HG02852 (cell line): ENCODE results near the gene B4GALT5.

Experiments used
- ATAC-seq: cut with Tn5 transposase; IDR thresholded peaks from one replicate; pipeline ENCODE4 v1.9.1; 2021; ENCODE audit warnings: mild to moderate bottlenecking, moderate library complexity; ENCODE audit not compliant: unreplicated experiment

Gene B4GALT5

DNA sequence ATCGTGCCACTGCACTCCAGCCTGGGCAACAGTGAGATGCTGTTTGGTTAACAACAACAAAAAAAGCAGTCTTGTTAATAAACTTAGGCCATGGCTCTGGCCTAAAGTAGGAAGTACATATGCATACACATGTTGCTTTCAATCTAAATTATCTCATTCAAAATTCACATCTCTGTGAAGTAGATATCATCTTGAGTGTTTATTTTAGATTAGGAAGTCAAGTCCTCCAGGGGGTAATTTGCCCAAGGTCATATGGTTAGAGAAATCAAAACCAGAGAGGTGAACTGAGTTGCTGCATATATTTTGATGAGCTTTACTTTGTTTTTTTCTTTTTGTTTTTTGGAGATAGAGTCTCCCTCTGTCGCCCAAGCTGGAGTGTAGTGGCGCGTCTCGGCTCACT is 52.8 kb downstream of the B4GALT5 start:
- no peak for ATAC-seq

DNA sequence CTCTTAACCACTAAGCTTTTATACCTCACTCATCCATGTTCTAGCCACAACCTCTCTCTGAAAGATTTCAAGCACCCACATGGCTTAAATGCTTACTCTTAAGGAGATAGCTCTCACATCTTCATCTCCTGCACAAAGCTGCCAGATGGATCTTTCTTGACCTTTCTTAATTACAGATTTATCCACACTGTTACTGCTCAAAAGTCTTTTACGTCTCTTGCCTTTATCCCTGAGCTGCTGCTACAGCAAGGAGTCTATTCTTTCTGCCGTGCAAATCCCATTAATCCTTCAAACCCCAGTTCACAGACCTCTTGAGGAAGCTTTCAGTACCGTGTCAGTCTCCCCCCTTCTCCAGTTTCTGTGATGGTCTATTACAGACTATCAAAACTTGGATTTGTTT is 54.6 kb downstream of the B4GALT5 start:
- no peak for ATAC-seq

DNA sequence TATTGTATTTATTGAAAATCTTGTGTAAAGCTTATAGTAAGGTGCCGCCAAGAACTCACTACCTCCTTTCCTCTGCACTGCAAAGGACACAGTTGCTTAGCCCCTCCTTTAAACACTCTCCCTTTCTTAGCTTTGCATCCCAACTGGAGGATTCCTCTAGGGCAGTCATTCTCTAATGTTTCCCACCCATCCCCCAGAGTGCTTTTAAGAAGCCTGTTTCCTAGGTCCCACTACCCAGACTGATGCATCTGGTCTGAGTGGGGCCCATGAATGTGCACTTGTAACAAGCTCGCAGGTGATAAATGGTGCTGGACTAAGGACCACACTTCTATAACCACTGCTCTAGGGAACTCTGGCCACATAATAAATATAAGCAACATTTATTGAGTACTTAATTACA is 55.2 kb downstream of the B4GALT5 start:
- no peak for ATAC-seq

DNA sequence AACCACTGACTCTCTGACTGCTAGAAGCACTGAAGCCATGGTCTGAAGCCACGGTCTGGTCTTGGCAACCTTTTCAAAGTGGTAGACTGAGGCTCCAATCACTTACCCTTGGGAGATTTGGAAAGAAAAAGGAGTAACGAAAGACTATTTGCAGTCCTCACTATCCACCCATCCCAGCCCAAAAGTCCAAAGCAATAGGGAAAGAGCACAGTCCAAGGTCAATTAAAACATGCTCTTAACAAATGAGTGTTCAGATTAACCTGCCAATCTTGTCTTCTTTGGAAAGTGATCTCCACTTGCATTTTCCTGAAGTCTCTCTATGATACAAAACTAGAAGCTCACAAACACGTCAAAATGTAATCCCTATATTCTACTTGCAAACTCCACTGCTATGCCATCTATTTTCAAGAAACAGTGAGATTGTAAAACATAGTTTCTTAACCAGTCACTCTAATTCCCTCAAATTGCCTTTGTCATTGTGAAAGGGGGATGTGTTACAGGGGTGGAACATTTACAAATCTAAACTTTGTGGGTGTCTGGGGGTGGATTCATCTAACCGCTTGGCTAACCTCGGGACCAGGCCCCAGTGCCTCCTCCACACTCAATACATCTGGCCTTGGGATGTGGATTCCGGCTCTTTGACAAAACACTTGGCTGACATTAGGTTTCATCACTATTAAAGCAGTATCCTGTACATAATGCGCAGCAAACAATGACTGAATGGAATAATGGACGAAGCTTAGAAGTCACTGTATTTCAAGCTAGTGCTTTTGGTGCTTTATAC is 56.4 kb downstream of the B4GALT5 start:
- ATAC-seq: no peak

DNA sequence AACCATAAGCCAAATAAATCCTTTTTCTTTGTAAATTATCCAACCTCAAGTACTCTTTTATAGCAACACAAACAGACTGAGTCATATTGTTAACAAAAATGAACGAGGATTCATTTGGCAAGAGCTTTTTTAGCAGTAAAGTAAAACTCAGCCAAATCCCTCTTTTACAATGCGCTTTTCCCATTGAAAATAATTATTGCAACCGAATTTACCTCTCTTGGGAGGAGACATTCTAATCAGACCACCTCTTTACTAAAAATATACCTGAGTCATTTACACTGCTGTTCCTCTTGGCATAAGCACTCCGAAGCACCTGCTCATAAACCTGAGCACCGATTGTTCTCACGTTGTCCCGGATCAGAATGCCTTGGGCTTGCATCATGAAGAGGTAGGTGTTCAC is 57.4 kb downstream of the B4GALT5 start:
- no peak for ATAC-seq

DNA sequence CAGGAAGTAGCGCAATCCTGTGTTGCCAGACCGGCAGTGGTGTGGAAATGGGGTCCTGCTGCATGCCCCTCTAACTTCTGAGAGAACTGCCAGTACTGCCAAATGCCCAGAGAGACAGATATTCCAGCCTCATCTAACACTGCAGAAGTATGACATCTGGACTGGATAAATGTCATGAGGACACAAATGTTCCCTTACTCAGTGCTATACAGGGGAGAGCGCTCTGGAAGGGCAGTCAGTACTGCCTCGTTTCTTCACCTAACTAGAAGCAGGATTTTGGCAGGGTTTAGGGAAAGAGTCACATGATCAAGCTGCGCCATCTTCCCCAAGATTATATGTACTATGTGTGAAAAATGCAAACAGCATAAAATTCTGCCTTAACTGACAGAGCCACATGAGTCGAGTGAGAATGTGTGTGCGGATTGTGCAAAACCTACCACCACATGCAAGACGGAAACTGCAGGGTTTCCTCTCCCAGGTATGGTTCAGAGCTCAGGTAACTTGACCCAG is 59.7 kb downstream of the B4GALT5 start:
- no peak for ATAC-seq

DNA sequence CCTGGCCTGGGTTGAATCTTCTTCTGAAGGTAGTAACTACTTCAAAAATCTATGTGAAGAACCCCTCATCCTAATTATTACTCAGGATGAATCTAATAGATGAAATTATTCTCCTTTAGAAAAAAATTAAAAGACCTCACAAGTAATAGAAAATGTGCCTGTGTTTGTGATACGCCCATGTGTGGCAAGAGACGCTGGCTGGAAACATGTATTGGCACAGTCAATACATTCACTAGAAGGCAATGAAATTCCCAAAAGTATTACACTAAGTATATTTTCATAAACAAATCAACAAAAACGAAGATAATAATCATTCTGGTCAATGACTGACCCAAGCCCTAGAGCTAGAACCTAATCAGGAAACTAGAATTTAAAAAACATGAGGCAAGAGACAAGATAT is 64.0 kb downstream of the B4GALT5 start:
- ATAC-seq: no peak

DNA sequence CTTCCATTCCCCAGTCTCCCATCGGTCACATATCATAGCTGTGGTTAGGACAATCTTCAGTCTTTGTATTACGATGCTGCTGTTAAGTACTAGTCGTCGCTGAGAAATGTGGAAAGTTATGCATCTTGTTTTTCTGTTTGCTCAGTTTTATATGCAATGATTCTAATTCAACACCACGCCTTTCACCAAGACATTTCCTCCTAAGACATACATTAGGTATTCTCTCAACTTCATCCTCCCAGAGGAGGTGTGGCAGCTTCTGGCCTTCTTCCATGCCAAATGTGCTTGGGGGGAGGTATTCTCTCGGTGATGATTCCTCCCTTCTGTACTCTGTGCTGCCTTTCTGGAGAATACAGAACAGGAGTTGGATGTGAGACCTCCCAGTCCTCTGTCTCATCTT is 66.1 kb downstream of the B4GALT5 start:
- ATAC-seq: no peak

DNA sequence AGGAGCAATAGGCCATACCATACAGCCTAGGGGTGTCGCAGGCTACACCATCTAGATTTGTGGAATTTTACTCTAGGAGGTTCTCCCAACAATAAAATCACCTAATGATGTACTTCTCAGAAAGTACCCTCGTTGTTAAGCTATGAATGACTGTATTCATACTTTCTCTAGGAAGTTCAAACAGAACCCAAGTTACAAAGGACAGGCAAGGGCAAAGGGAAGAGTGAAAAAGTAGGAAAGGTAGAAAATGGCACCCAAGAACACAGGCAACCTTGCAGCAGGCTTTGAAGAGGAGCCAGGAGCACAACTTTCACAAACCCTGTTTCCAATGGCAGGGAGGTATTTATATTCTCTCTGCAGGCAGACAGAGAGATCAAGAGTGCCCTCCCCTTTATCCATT is 67.2 kb downstream of the B4GALT5 start:
- no peak for ATAC-seq

DNA sequence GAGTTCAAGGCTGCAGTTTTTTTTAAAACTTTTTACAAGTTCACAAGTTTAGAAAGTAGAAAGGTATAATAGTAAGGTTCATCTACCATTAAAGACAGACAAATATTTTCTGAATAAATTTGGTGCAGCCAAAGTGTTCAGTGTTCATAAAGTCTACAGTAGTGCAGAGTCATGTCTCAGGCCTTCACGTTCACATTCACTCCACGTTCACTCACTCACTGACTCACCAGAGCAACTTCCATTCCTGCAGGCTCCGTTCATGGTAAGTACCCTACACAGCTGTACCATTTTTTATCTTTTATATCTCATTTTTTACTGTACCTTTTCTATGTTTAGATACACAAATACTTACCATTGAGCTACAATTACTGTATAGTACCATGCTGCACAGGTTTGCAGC is 67.6 kb downstream of the B4GALT5 start:
- ATAC-seq: no peak

DNA sequence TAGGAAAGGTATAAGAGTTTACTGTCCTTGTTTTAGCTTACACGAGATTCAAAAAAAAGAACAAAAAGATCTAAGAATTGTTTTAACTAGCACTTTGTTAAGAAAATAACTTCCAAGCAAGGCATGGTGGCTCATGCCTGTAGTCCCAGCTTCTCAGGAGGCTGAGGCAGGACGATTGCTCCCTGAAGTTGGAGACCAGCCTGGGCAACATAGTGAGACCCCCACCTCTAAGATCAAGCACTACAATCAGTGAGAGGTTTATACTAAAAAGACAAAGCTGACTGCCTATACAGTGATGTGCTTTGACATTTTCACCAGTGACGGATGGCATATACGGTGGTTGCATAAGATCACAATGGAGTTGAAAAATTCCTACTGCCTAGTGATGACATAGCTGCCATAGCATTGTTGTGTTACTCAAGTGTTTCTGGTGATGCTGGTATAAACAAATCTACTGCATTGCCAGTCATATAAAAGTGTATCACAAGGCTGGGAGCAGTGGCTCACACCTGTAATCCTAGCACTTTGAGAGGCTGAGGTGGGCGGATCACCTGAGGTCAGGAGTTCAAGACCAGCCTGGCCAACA is 68.6 kb downstream of the B4GALT5 start:
- ATAC-seq: no peak

DNA sequence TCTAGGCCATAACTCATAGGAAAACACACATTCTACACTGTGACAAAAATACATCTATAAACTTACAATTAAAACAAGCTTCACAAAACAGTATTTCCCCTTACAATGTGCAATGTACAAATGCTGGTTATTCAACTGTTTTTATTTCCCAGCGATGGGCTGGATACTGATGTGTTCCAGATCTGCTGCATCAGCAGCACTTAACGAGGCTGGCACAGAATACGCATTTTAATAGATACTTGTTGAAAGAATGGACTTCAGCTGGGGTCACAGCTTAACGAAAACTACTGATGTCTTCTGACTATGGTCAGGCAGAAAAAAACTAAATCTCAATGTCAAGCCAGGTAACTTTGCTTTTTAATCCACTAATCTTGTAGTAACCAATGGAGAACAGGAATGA is 70.9 kb downstream of the B4GALT5 start:
- ATAC-seq: no peak

DNA sequence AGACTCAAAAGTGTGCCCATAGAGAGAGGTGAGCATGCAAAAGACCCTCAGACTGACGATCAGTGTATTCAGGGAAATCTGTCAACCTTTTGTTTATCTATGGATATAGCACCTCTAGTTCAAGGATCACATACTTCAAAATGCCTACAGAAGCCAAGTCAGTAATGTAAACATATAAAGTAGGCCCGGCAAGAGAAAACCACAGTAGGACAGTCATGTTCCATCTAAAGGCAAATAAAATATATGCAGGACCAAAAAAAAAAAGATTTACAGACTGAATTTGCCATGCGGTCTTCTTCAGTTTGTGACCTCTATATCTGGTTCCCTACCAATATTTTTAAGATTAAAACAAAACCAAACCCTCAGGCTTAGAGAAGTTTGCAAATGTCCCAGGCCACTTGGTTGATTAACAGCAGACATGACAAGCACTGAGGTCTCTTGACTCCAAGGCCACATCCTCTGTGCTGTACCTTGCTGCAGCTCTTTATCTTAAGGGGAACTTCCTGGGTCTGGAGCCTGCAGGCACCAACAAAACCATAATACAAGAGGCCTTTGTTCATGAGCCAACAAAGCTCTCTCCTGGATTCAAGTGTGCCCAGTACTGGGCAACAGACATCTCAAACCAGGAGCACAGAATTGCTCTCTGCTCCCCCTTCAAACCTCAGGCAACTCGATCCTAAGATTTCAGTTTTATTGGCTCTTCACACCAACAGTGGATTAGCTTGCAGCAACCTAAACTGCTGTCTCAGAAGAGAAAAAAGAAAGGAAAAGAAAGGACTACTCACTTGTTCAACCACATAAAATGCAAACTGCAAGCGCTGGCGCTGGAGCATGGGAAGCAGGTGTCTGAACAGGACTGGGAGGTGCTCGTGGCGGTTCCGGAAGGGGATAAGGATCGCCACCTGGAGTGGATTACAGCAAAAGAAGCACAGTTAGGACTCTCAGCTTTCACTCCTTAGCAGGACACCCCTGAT is 71.7 kb downstream of the B4GALT5 start:
- no peak for ATAC-seq

DNA sequence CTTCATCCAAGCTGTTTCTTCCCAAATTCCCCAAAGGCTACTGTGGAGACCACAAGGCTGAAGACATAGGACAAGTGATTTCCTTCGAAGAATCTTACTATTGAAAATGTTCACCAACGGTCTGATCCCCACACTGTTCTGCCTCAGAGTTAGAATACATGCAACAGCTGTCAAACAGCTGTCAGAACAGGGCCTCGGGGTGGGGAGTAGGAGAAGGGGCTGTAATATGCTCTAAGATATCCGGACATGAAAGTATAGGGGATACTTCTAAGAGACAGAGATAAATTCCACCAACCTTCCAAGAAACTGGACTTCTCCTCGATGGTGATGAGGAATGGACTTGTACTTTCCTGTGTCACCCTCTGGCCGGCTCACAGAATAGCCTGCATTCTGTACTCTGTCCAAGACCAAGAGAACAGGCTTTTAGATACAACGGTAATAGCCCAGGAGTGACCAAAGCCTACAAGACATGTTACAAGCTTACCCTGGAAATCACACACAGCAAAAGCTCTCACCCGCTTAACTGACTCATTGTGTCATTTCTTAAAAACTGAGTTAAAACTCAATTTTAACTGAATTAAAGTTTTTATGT is 76.5 kb downstream of the B4GALT5 start:
- ATAC-seq: no peak

DNA sequence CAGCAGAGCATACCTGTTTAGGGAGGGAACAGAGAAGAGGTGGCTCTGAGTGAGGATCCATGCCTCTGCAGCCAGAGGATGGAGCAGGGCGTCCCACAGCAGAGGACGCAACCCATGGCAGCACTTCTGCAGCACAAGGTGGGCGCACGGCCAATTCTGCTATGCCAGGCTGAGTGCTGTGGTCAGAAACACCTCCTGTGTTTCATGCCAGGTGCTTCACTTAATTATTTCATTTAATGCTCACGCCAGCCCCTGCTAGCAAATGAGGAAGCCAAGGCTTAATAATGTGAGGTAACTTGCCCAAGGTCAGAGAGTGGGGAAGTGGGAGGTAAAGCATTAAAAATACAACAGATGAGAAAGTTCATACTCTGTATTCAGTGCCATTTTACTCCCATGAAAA is 77.2 kb downstream of the B4GALT5 start:
- ATAC-seq: no peak

DNA sequence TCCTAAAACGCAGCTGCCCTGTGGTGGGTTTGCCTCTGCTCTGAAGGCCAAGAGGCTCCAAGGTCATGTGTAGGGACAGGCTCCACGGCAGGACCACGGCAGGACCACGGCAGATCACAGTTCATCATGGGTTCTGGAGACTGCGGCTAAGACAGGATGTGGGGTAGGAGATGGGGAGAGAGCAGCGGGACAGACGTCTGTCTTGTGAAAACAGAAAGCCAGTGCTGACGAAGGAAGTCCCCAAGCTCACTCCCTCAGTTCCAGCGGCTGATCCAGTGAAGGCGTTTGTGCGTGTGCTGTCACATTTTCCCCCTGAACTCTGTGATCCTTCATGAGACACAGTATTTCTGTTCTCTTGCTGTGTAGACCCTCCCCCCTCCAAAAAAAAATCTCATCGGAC is 77.8 kb downstream of the B4GALT5 start:
- no peak for ATAC-seq

DNA sequence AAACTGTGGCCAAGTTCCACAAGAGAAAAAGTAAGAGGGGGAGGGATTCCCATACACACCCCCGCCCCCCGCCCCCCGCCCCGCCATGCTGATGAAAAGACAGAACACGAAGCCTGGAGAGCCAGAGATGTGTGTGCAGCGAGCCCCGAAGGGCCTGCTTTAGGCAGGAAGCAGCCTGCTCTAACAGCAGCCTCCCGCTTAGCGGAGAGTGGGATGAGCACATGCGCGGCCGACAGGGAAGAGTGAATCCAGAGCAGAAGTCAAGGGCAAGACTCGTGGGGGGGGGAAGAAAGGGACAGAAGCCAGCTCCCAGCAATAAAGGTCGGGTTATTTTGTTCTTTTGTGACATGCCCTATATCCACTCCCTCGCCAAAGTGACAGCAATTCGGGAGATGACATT is 78.5 kb downstream of the B4GALT5 start:
- ATAC-seq: no peak

DNA sequence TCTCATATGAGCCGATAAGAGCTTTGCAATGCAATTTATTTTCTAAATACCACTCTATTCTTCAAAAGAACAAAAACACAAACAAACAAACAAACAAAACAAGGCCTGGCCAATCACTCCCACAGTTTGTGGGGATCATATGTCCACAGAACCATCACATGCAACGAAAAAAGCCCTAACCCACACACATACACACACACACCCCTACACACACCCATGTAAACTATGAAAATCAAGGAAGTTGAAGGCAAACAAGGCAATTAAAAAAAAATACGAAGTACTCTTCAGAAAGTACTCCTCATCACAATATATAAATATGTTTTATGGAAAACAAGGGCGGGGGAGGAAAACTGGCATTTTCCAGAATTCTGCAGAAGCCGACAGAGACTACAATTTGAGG is 79.6 kb downstream of the B4GALT5 start:
- no peak for ATAC-seq

DNA sequence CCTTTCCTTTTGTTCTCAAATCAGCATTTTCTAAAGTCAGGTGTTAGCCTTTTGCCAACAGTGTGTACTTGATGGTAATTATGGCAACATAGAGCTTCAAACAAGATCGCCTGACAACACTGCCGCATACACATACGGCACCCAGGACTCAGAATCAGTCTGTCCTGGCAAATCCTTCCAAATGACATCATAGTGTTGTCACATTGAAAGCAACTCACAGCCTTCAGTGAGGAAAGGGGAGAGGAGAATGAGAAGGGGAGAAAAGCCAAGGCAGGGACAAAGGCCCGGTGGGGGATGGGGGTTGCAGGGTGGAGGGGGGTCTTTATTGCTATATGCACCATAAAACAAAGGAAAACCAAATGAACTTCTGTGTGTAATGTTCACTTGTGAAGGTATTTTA is 80.0 kb downstream of the B4GALT5 start:
- no peak for ATAC-seq

DNA sequence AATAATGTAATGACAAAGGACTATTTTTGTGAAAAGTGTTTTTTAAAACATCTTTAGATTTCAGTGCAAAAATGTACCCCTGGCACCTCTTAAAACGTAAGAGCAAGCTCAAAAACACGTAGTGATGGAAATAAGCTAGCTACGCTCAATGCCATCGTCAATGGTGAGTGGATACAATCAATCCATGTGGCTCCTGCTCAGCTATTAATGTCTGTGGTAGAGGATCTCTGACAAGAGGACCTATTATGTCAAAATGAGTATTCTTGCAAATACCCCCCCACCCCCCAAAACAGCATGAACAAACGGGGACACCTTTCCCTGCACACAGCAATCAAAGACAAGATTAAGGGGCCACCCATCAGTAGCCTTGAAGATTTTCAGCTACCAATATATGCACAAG is 80.7 kb downstream of the B4GALT5 start:
- no peak for ATAC-seq

DNA sequence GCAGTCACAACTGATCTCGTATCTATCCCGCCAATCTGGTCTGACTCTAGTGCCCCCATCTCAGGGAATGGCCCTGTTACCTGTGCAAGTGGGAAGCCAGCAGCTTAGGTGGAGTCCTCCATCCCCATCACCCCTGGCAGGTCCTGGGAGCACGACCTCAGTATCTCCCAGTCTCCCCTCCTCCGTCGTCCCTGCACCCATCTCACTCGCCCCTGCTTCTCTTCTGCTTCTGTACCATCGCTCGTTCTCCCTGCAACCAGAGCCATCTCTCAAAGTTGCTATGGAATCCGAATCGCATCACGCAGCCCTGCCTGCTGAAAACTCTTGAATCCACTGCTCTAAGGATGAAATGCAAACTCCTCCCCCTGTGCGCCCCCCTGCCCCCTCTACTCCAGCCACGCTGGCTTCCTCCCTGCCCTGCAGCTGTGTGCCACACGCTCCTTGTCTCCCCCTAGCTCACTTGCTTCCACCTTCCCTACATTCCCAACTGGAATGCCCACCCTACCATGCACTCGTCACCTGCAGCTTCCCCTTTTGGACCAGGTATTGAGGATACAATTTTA is 81.7 kb downstream of the B4GALT5 start:
- ATAC-seq: no peak
